Endometrial microvascular endothelial cells (primary cell): ENCODE measurements around the gene FRMD4A. TPM values are rescaled to one million over a fixed set of nuclear protein-coding genes. Genes with fewer than 3 reads are reported as not detected.

ENCODE experiments used
- in situ Hi-C: cut with HindIII; loops from 2 replicates; pipeline ENCODE4 v1.10.0; 2017; ENCODE audit warnings: low sequenced_read_pairs, low pct_unique_long_range_greater_than_20kb; ENCODE audit errors: inconsistent ontology term
- total RNA-seq: library from RNA; depleted of rRNA; stranded (reverse); fragments of >200 nt; gene quantifications from one replicate; pipeline ENCODE4 v1.2.3, GENCODE V29; 2015; ENCODE audit errors: inconsistent ontology term

The FRMD4A gene
- total RNA-seq, 1 donor from 2014 or later: 62.2 TPM

- in situ Hi-C loops: no loop called here
Measured at GRCh38 chr10:14302035-14302434, 28.7 kb downstream of the FRMD4A start.

- in situ Hi-C loops: no loop called here
Measured at GRCh38 chr10:14299556-14299955, 31.2 kb downstream of the FRMD4A start.

- in situ Hi-C loops: no loop called here
Measured at GRCh38 chr10:14296065-14296709, 34.5 kb downstream of the FRMD4A start.

GRCh38 chr10:14294347-14295059, 36.2 kb downstream of the FRMD4A start:
- in situ Hi-C loops: no loop called here

- in situ Hi-C loops: no loop called here
Measured at GRCh38 chr10:14293526-14293925, 37.2 kb downstream of the FRMD4A start.

- in situ Hi-C loops: no loop called here
Measured at GRCh38 chr10:14291296-14291695, 39.4 kb downstream of the FRMD4A start.

GRCh38 chr10:14285941-14286560, 44.7 kb downstream of the FRMD4A start:
- in situ Hi-C loops: no loop called here

- in situ Hi-C loops: no loop called here
Measured at GRCh38 chr10:14282276-14282675, 48.4 kb downstream of the FRMD4A start.

- in situ Hi-C loops: no loop called here
Measured at GRCh38 chr10:14278533-14278932, 52.2 kb downstream of the FRMD4A start.

- in situ Hi-C loops: no loop called here
Measured at GRCh38 chr10:14276210-14276609, 54.5 kb downstream of the FRMD4A start.

GRCh38 chr10:14271621-14272020, 59.1 kb downstream of the FRMD4A start:
- in situ Hi-C loops: no loop called here

- in situ Hi-C loops: no loop called here
Measured at GRCh38 chr10:14270370-14270769, 60.4 kb downstream of the FRMD4A start.

GRCh38 chr10:14265709-14266108, 65.0 kb downstream of the FRMD4A start:
- in situ Hi-C loops: no loop called here

- in situ Hi-C loops: no loop called here
Measured at GRCh38 chr10:14262836-14263425, 67.8 kb downstream of the FRMD4A start.

GRCh38 chr10:14261336-14261735, 69.4 kb downstream of the FRMD4A start:
- in situ Hi-C loops: no loop called here

- in situ Hi-C loops: no loop called here
Measured at GRCh38 chr10:14259696-14260566, 70.8 kb downstream of the FRMD4A start.

- in situ Hi-C loops: no loop called here
Measured at GRCh38 chr10:14254368-14254767, 76.4 kb downstream of the FRMD4A start.

- in situ Hi-C loops: no loop called here
Measured at GRCh38 chr10:14253711-14254110, 77.0 kb downstream of the FRMD4A start.

GRCh38 chr10:14253079-14253478, 77.6 kb downstream of the FRMD4A start:
- in situ Hi-C loops: no loop called here
